ENCODE measurements around the gene ASIC3. TPM values are rescaled to one million over a fixed set of nuclear protein-coding genes. Genes with fewer than 3 reads are reported as not detected.
"Not testable (repeated sequence)": the region's sequence is repeated elsewhere in the genome, so short reads cannot be mapped to it uniquely, and the experiment has no call there.

The ASIC3 gene
- total and polyA plus RNA-seq, 10 donors: 1.1 to 5.0 (median 2.8) TPM

GRCh38 chr7:151039850-151040548, 8.3 kb upstream of the ASIC3 start:
- H3K27ac ChIP-seq: no peak overlapping the region
- H3K4me3 ChIP-seq: no peak overlapping the region
- no peak for DNase-seq
- WGBS, 5 donors: 64 to 72% (median 68%) methylated on average over 17 to 18 of the region's 18 CpGs
- peaks cover 0 to 18% (median 11%) of the 10 kb centered on the region in 6 donors for H3K4me1 ChIP-seq
- peak in 1 of 3 donors; percentile 27 for TF ChIP-seq POLR2AphosphoS5 (IDR thresholded peaks at IDR 0.05)
- no peak for TF ChIP-seq POLR2A (IDR thresholded peaks at IDR 0.05)
- H3K9me3 ChIP-seq: no peaks in the 10 kb centered on the region
- peaks cover 0 to 68% (median 39%) of the 10 kb centered on the region in 6 donors for H3K36me3 ChIP-seq
- H3K27me3 ChIP-seq (replicated peaks in 1 of 7): no peaks in the 10 kb centered on the region
- intact Hi-C loops (cut with DNase I; ENCODE audit: low total_unique reads): no loop called here

- H3K36me3 ChIP-seq: peaks cover 0 to 68% (median 33%) of the 10 kb centered on the region in 6 donors
- 93 to 95% (median 94%) methylated on average over 28 to 30 of the region's 30 CpGs for WGBS, 5 donors
- no peaks in the 10 kb centered on the region for H3K27me3 ChIP-seq (replicated peaks in 1 of 7)
- TF ChIP-seq CTCF (IDR thresholded peaks at IDR 0.05 in 8 of 11, conservative IDR thresholded peaks at IDR 0.05 in 3 of 11) (no peak), POLR2A (IDR thresholded peaks at IDR 0.05) (no peak), POLR2AphosphoS5 (IDR thresholded peaks at IDR 0.05) (peak in 1 of 3 donors; percentile 37)
- no peak for DNase-seq
- no peaks in the 10 kb centered on the region for H3K9me3 ChIP-seq
- no peak overlapping the region for H3K27ac ChIP-seq
- H3K4me1 ChIP-seq: peaks cover 0 to 18% (median 11%) of the 10 kb centered on the region in 6 donors
- intact Hi-C loops (cut with DNase I; ENCODE audit: low total_unique reads): no loop called here
- no peak overlapping the region for H3K4me3 ChIP-seq
These were observed 7.5 kb upstream of the ASIC3 start for GRCh38 chr7:151040616-151041375.

GRCh38 chr7:151043449-151043848, 4.9 kb upstream of the ASIC3 start:
- DNase-seq; H3K27me3 ChIP-seq (replicated peaks in 1 of 7); H3K27ac ChIP-seq; H3K9me3 ChIP-seq; intact Hi-C loops (cut with DNase I; ENCODE audit: low total_unique reads); H3K4me3 ChIP-seq: not testable (repeated sequence)
- Histone ChIP-seq H3K4me1 (peaks cover 0 to 16% (median 10%) of the 10 kb centered on the region in 6 donors), H3K36me3 (peaks cover 0 to 51% (median 16%) of the 10 kb centered on the region in 6 donors)
- WGBS, 5 donors: 85 to 94% (median 90%) methylated on average over 10 of the region's 10 CpGs

- Histone ChIP-seq H3K36me3 (peaks cover 0 to 51% (median 16%) of the 10 kb centered on the region in 6 donors), H3K27ac (no peak overlapping the region), H3K9me3 (no peaks in the 10 kb centered on the region), H3K4me3 (no peak overlapping the region), H3K4me1 (peaks cover 0 to 11% (median 7%) of the 10 kb centered on the region in 6 donors), H3K27me3 (replicated peaks in 1 of 7) (no peaks in the 10 kb centered on the region)
- TF ChIP-seq CTCF (IDR thresholded peaks at IDR 0.05 in 8 of 11, conservative IDR thresholded peaks at IDR 0.05 in 3 of 11): no peak
- peak in 1 of 3 donors; percentile 24 for TF ChIP-seq POLR2AphosphoS5 (IDR thresholded peaks at IDR 0.05)
- WGBS, 5 donors: 91 to 98% (median 96%) methylated on average over 7 to 20 of the region's 20 CpGs
- intact Hi-C loops (cut with DNase I; ENCODE audit: low total_unique reads): no loop called here
- DNase-seq: no peak
These were observed 4.4 kb upstream of the ASIC3 start for GRCh38 chr7:151043959-151044358.

GRCh38 chr7:151045262-151045661, 3.1 kb upstream of the ASIC3 start:
- no peak overlapping the region for H3K4me3 ChIP-seq
- no peak overlapping the region for H3K27ac ChIP-seq
- TF ChIP-seq CTCF (IDR thresholded peaks at IDR 0.05 in 8 of 11, conservative IDR thresholded peaks at IDR 0.05 in 3 of 11) (no peak), POLR2AphosphoS5 (IDR thresholded peaks at IDR 0.05) (no peak), POLR2A (IDR thresholded peaks at IDR 0.05) (no peak)
- DNase-seq: no peak
- peaks cover 0 to 51% (median 16%) of the 10 kb centered on the region in 6 donors for H3K36me3 ChIP-seq
- H3K4me1 ChIP-seq: no peaks in the 10 kb centered on the region
- 84 to 95% (median 93%) methylated on average over 4 to 11 of the region's 11 CpGs for WGBS, 5 donors
- intact Hi-C loops (cut with DNase I; ENCODE audit: low total_unique reads): no loop called here
- H3K27me3 ChIP-seq (replicated peaks in 1 of 7): peaks cover 0 to 9% (median 2%) of the 10 kb centered on the region in 7 donors
- no peaks in the 10 kb centered on the region for H3K9me3 ChIP-seq
